HG02840 (cell line): ENCODE measurements around the gene THSD7A.

Experiments used
- ATAC-seq: cut with Tn5 transposase; IDR thresholded peaks from one replicate; pipeline ENCODE4 v1.9.1; 2021; ENCODE audit warnings: mild to moderate bottlenecking, moderate library complexity, moderate number of reproducible peaks; ENCODE audit not compliant: unreplicated experiment, low FRiP score

THSD7A gene

DNA sequence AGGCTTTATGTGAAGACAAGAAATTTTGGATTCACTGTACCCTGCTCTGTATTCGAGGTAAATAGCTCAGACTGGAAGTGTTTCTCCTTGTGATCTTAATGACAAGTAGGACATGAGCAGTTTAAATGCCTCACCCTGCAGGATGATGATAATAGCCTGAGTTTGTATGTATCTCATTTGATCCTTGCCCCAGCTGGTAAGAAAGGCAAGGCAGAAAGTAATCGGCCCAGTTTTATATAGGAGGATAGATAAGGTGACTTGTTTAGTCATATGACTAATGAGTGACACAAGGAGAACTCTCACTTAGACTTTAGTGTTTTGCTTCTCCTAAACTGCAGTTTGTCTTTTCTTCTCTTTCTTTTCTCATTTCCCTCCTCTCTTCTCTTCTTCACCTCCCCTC, 485.7 kb downstream of the THSD7A start:
- ATAC-seq: no peak

DNA sequence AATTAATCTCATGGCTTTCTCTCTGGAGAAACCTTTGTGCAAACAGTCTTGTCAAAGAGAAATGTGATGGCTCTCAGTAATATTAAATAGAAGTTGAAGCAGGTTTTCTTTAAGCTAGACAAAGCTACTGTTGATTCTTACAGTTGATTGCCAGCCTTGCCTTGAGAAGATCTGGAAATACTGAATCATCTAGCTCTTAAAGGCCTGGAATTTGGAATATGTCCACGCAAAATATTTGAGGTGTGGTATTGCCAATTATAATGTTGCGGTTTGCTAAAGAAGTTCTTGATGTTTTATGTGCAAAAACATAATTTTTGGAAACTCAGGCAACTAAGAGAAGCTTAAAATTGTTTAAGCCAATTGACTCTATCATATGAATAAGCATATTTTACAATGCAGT, 486.4 kb downstream of the THSD7A start:
- no peak for ATAC-seq

DNA sequence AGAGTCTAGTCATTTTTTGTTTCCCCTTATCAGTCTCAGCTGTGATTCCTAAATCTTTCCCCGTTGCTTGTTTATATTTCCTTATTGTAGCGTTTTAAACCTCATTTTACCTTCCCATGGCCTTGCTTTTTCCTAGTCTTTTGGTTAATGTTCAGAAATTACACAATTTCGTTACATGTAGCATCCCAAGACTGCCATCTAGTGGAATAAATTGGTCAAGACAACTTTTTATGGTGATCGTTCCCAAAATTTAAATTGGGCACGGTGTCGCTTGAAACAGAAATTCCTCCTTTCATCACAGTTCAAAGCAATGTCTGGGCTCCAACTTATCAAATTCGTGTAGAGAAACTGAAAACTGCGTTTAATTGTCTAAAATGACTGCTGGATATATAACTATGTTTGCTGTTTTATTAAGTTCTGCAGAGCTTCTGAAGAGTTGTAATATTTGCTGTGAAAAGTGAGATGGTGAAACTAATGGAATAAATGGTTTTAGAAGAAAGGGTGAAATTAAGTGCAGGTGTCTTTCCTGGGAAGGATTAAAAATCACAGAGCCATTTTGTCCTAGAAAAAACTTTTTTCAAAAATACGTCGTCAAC, 488.1 kb downstream of the THSD7A start:
- no peak for ATAC-seq

DNA sequence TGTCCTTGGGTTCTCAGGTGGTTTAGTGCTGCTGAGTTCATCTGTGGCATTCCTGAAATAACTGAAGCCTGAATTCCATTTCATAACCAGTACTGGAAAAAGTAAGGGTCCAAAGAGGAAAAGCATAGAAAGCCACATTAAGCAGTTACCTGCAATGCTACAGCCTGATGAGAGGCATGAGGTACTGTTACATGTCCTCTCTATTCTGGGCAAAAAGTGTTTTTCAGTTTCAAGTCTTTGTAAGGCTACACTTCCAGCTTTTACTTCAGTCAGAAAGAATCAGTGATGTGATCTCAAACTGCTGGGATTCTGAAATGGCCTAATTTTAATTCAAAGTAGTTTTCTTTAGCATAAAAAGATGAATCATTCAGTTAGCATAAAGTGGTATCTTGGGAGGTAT, 488.9 kb downstream of the THSD7A start:
- ATAC-seq: no peak

DNA sequence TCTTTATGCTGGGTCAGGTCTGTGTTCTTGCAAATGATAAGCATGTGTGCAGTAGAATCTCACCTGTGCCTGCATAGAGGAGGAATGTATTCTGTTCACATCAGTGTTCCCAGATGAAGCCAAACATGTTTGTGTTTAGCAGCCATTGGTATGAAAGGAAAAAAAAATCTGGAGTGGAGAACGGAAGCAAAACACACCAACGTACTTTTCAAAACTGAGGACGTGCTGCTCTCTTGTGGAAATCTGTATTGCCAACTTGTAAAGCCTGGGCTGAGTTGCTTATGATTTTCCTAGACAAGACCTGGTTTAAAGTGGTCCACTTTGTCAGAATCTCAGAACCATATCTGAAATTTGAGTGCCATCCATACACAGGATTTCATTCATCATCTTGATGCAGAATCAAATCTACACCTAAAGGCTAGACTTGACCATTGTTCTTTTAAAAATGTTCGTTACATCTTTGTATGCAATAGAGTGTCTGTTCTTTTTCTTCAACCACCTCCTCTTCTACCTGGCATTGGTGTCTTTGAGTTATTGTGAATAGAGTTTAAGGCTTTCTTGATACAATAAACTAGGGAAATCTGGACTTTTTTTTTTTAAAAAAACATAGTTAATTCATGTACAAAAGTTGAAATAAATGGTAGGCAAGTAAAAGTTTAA, 490.6 kb downstream of the THSD7A start:
- ATAC-seq: no peak

DNA sequence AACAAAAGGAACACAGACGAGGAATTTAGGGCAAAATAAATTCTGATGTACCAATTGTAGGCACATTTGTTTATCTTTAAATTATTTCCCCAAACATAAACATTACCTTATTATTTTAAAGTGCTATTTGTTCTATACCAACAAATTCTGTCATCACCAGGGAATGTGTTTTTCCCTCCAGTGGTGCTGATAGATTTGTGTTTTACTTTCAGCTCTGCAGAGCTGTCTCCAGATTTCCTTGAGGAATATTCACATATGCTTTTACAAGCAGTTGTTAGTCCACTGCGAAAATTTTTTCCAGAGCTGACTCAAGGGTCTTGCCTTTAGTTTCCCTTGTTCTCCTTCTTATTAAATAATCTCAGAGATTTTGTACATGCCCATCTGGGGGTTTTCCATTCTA, 495.6 kb downstream of the THSD7A start:
- ATAC-seq: no peak

DNA sequence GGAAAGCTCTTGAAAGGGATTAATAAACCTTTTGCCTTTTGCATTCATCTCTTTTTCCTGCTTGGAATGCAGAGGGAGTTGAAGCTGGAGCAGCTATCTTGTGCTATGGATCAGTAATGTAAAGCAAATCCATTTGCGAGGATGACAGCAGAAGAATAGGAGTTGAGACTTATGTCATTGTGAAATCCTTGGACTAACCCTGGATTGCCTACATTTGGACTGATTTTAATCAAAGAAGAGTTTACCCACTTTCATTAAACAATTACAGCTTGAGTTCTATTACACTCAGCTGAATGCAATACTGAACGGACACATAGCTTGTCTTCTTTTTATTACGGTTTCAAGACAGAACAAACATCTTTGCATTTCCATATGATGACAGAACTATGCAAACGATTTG, 496.1 kb downstream of the THSD7A start:
- ATAC-seq: no peak

DNA sequence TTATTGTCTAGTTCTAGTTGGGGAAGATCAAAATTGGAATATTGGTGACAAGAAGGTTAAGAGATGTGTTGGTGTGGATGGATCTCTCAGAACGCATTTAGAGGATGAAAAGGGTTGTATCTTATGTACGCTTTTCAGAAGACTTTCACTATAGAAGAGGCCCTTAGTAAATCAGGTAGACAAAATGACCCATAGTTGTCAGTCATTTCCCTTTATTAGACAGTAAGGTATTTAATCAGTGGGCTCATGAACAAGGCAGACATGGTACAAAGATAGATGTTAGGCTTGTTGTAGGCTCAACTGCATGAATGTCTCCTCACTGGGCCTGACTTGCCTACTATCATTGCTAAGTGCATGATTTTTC, 499.2 kb downstream of the THSD7A start:
- ATAC-seq: peak; percentile 37

DNA sequence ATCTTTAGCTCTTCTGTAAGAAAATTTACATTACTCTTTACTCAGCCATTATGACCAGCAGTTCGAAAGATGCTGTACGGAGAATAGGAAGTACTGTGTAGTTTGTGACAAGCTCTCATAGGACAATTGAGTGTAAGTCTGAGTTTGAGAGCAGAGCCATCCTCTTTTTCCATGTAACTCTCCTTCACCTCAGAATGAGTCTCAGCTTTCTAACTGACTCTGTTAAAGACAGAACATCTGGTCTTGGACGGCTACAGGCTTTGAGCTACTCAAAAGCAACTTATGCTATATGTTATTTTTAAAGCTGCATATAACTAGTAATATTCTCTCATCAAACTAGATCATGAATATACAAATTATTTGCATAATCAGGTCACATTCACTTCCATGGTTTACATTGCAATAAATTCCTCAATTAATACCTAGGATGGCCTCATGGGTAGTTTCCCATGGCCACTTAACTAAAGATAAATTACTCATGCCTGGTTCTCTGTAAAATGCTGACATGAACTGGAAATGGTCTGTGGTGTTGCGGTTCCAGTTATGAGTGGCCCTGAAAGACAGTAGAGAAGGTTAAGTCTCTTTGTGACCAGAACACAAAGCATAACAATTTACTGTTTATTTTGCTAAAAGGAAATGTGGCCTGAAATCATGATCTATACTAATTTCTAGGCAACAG, 499.7 kb downstream of the THSD7A start:
- ATAC-seq: peak; percentile 97

DNA sequence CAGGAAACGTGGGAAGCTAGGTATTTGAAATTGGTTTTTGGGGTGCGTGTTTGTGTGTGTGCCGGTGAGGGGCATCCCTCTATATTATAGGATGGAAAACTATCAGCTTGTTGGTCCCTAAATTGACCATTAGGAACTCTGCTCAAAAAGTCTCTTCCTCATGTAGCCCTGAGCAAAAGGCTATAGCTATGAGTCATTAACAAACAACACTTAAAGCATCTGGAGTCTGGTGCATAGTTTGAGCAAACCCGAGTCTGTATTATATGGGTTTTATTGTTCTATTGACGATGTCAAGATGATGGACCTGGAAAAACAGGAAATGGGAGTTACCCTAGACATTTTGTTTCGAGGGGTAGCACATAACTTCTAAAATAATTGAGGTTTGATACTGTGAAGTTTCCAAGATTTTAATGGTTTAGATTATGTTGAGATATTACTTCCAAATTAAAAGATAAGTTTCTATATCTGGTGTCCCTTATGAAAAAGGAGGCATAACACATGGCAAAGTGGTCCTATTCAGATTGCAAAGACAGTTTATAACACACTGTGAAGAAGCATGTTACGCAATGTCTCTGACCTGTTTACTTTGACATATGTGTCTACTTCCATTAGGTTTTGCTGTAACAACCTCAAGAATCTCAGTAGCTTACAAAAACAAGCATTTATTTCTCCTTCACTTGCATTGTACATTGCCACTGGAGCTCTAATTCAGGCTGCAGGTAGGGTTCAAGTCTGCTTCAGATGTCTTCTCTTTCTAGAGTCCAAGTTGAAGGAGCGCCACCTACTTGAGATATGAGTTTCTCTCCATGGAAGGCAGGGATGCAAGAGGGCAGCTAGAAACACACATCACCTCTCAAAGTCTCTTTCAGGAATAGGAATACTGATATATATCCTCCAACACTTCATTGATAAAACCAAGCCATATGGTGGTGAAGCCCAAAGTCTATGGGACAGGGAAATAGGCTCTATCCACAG, 500.6 kb downstream of the THSD7A start:
- ATAC-seq: no peak

DNA sequence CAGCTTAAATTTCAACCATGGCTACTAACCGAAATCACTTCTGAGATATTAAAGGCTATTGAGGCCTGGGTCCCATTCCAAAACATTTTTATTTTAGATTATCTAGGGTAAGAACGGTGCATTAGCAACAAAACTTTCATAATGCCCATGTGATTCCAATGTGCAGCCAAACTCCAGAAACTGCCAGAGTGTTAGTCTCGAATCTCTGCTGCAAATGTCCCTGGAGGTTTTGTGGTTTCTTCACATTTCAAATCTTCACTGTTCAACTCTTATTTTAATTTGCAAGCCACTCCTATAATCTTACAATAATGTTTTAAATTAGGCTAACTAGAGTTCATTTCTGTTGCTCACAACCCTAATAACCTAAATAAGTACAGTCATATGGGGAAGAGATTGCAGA, 501.3 kb downstream of the THSD7A start:
- no peak for ATAC-seq

DNA sequence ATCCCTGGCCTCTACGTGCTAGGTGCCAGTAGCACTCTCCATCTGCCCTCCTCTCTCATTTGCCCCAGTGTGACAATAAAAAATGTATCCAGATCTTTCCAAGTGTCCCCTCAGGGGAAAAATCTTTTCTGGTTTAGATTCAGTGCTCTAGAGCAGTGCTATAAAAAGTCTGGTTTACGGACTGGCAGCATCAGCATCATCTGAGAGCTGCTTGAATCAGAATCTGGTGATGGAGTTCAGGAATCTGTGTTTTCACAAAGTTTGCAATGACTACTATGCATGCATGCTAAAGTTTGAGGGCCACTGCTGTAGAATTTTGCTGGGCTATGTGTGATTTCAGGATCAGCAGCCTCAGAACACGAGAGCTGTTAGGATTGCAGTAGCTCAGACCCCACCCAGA, 501.8 kb downstream of the THSD7A start:
- ATAC-seq: no peak

DNA sequence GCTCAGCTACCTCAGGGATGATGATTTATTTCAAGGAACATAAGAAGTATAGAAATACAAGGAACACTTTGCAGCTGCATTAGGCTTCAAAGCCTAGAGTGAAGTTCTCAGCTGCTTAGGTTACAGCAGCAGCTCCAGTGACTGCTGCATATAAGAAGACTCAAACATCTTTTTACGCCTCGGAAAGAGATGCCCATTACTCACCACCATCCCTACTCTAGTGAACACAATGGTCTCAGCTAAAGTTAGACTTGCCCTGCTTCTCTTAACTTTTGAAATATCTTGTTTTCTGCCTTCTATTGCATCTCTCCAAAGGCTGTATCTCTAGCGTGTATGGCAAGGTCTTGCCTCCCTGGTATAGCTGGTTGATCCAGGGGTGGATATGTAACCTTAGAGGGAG, 502.4 kb downstream of the THSD7A start:
- no peak for ATAC-seq

DNA sequence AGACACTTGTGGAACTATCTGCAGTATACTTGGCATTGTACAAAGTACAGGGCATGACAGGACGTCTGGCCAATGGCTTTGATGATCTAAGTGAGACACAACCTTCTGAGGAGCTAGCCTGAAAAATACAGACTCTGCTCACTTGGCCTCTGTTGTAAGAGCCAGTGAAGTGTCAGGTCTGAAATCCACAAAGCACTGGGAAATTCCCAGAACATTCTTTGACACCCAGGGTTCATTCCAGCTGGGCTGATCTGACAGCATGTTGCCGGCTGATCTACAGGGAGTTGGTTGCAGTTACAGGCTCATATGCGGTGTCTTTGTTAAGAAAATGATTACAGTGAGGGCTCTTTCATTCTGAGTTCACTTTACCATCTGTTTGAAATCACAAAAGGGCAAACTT, 503.7 kb downstream of the THSD7A start:
- ATAC-seq: no peak

DNA sequence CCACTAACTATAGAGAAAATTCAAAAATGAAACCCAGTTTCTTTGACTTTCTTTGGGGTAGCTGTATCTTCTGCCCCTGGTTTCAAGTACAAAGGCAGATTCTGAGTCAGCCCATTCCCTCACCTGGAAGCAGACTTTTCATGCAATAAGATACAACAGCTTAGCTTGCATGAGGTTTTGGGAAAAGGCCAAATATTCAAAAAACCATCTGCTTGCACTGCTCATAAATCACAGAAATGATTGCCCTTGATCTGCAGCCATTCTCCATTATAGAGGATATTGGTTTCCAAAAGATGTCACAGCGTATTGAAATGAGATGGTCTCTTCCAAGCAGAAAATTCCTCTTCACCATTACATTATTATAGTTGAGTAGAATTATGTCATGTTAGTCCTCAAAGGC, 504.4 kb downstream of the THSD7A start:
- ATAC-seq: no peak
